ACC112 (cell line): Measurements from ENCODE around the gene WIPF1.
A peak's percentile ranks its signal among the peaks of the same experiment; 100 is the strongest.

Experiments used
- H2AFZ ChIP-seq: fragments of 200-600 bp; sonication (generic); one replicate; pipeline ENCODE4 v1.6.0; 2017; ENCODE audit warnings: antibody characterized with exemption, low read length; ENCODE audit not compliant: unreplicated experiment
- H3K27ac ChIP-seq: fragments of 200-600 bp; sonication (generic); 2 replicates; pipeline ENCODE4 v1.5.1; 2014; ENCODE audit warnings: low read depth, mild to moderate bottlenecking, antibody characterized with exemption, low read length, moderate library complexity
- H3K27me3 ChIP-seq: fragments of 200-600 bp; sonication (generic); 2 replicates; pipeline ENCODE4 v1.6.1; 2014; ENCODE audit warnings: mild to moderate bottlenecking, antibody characterized with exemption, low read length, moderate library complexity, mixed read lengths; ENCODE audit not compliant: insufficient read depth
- H3K36me3 ChIP-seq: fragments of 200-600 bp; sonication (generic); 2 replicates; pipeline ENCODE4 v1.6.1; 2016; ENCODE audit warnings: mild to moderate bottlenecking, antibody characterized with exemption, low read length, moderate library complexity, mixed read lengths; ENCODE audit not compliant: insufficient read depth
- H3K4me1 ChIP-seq: fragments of 200-600 bp; sonication (generic); one replicate; pipeline ENCODE4 v1.6.1; 2016; ENCODE audit warnings: low read length, mixed read lengths; ENCODE audit not compliant: insufficient read depth, unreplicated experiment, control insufficient read depth
- H3K4me3 ChIP-seq: fragments of 200-600 bp; sonication (generic); 2 replicates; pipeline ENCODE4 v1.5.1; 2014; ENCODE audit warnings: mild to moderate bottlenecking, low read depth, low read length
- H3K79me2 ChIP-seq: fragments of 200-600 bp; sonication (generic); one replicate; pipeline ENCODE4 v1.6.0; 2016; ENCODE audit warnings: low read length; ENCODE audit not compliant: control insufficient read depth, unreplicated experiment, insufficient read depth

The WIPF1 gene

DNA sequence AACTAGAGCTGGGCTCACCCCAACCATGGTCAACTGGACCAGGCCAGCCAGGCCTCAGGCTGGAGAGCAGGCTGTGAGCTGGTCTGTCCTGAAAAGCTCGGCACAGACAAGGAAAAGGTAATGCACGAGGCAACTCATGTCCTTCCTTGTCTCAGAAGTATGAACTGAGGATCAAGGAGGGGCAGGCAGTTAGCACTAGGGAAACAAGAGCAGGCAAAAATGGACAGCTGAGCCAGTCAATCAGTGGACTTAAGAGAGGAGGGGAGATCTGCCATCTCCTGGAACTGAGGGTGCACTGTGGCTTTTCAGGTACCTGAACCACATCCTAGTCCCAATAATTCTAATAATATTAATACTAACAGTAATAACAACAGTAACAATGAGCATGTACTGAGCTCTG is 20.6 kb upstream of the WIPF1 start:
- H3K79me2 ChIP-seq = peaks cover 3% of the 10 kb centered on the region
- H3K27me3 ChIP-seq = no peaks in the 10 kb centered on the region
- peak overlapping the region; percentile 94; the same call in 1 of the 2 replicates for H3K27ac ChIP-seq
- no peaks in the 10 kb centered on the region for H3K36me3 ChIP-seq
- H2AFZ ChIP-seq = no peak overlapping the region
- H3K4me3 ChIP-seq = no peak overlapping the region
- H3K4me1 ChIP-seq = peaks cover 45% of the 10 kb centered on the region

DNA sequence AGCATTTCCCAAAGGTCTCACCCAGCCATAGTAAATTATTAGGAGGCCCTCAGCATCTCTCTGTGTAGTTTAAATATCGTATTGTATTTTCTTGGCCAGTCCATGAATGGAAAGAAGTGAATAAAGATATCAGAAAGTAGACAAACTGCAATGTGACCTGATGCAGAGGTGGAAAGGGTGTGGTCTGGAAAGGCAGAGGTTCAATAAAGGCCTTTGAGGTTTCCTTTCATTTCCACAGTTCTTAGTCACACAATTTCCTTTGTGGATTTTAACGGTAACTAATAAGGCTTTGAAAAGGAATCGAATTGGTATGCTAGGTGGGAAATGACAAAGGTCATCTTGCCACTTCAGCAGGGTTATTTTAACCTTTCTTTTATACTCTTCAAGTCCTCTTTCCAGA is 20.1 kb upstream of the WIPF1 start:
- Histone ChIP-seq H3K4me3 (0 out of 2 replicates have a peak overlapping the region, but pooled peaks have one; percentile 4), H3K27ac (peak overlapping the region; percentile 94), H3K27me3 (no peaks in the 10 kb centered on the region), H3K4me1 (peaks cover 45% of the 10 kb centered on the region), H3K79me2 (peaks cover 3% of the 10 kb centered on the region), H3K36me3 (no peaks in the 10 kb centered on the region), H2AFZ (no peak overlapping the region)

DNA sequence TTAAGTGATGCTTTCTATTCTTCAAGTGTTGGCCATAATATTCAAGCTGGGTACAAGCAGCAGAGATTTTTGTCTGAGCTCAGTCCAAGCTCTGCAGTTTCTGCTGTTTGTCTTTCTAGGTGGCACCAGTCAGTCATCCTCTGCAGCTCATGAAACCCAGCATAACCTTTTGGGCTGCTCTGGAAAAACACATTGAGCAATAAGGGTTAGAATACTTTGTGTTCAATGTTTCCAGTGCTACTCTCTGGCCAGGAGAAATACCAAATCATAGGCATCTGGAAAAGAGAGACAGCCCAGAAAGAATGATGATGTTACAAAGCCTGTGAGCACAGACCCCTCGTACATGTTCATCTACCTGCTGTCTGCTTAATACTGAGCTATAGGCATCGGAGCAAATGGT is 19.5 kb upstream of the WIPF1 start:
- Histone ChIP-seq H3K27me3 (no peaks in the 10 kb centered on the region), H3K79me2 (peaks cover 3% of the 10 kb centered on the region), H2AFZ (no peak overlapping the region), H3K36me3 (no peaks in the 10 kb centered on the region), H3K27ac (peak overlapping the region; percentile 94), H3K4me3 (0 out of 2 replicates have a peak overlapping the region, but pooled peaks have one; percentile 4), H3K4me1 (peaks cover 45% of the 10 kb centered on the region)

DNA sequence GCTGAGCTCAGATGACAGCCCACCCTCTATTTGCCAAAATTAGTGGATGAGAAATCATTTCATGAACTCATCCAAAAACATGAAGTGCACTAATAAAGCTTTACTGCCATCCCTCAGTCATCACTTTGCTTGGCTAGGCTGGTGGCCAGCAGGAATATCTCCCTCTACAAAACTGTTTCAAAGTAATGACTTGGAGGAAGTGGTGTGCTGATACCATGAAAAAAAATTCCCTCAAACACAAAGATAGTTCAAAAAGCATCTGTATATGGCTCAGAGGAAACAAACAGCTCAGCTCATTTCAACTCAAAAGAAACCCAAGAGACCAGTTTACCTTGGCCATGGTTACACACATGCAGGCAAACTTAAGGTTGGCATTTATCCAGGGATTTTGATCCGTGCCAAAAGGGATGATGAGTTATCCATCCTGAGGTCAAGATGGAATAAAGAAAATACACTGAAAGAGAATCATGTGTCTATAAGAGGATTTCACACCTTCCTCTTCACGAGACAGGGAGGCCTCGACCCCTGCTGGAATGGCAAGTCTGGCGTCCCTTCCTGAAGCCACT is 18.4 kb upstream of the WIPF1 start:
- H3K4me1 ChIP-seq = peaks cover 46% of the 10 kb centered on the region
- H3K27me3 ChIP-seq = no peaks in the 10 kb centered on the region
- no peak overlapping the region; the same call in 1 of the 2 replicates for H3K4me3 ChIP-seq
- H3K79me2 ChIP-seq = peaks cover 3% of the 10 kb centered on the region
- peak overlapping the region; percentile 94 for H3K27ac ChIP-seq
- H2AFZ ChIP-seq = no peak overlapping the region
- no peaks in the 10 kb centered on the region for H3K36me3 ChIP-seq

DNA sequence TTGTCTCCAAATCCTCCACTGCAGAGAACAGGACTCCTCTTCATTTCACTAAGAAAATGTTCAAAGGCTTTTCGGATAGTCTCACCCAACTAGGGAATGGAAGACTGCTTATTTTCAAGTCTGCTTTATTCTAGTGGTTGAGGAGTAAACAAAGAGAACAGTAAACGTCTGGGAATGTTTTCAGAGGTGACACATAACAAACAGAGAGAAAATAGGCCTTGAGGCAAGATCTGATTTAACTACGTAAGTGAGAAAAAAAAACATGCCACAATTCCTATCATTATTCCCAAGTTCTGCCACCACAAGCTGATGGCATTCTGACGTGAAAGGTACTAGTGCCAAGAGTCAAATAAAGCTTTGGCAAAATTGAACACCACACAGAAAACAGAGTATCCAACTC is 16.7 kb upstream of the WIPF1 start:
- Histone ChIP-seq H3K4me1 (peaks cover 57% of the 10 kb centered on the region), H3K27ac (peak overlapping the region; percentile 94), H3K4me3 (no peak overlapping the region), H3K79me2 (peaks cover 3% of the 10 kb centered on the region), H3K27me3 (no peaks in the 10 kb centered on the region), H3K36me3 (no peaks in the 10 kb centered on the region), H2AFZ (no peak overlapping the region)

DNA sequence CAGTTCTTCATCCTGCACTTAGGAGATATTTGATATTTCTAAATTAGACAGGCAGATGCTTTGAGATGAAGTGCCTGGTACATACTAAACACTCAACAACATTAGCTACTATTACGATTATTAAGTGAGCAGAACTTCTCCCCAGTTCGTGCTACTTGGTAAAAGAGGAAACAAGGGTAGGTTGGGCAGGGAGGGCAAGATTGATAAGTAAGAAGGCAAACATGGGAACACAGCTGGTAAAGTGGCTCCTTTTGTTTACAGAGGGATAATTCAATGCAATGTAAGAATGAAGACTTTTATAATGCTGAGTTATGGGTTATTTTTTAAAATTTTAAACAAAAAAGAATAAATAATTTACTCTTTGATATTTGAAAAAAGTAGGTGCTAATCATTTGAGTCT is 15.9 kb upstream of the WIPF1 start:
- H3K36me3 ChIP-seq = no peaks in the 10 kb centered on the region
- no peaks in the 10 kb centered on the region for H3K27me3 ChIP-seq
- H3K4me1 ChIP-seq = peaks cover 63% of the 10 kb centered on the region
- peak overlapping the region; percentile 94; the same call in 1 of the 2 replicates for H3K27ac ChIP-seq
- H3K4me3 ChIP-seq = no peak overlapping the region
- H2AFZ ChIP-seq = no peak overlapping the region
- peaks cover 3% of the 10 kb centered on the region for H3K79me2 ChIP-seq

DNA sequence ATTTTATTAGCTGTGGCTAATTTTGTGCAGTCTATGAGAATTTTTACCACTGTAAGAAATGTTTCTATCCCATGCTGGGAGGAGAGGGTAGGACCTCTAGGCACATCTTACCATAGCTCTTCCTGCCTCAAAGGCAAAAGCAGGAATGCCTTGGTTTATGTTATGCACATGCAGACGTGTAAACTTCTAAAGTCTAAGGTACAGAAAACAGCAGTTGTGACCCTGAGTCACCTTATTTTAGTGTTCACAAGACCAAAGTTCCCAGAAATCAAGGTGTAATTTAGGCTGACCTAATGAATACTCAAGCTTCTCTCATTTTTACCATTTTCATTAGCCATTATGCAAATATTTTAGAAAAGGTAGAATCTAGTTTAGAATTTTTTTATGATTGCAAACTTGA is 15.4 kb upstream of the WIPF1 start:
- H3K4me3 ChIP-seq = no peak overlapping the region
- H2AFZ ChIP-seq = no peak overlapping the region
- H3K27ac ChIP-seq = no peak overlapping the region
- peaks cover 3% of the 10 kb centered on the region for H3K79me2 ChIP-seq
- H3K36me3 ChIP-seq = no peaks in the 10 kb centered on the region
- no peaks in the 10 kb centered on the region for H3K27me3 ChIP-seq
- peaks cover 65% of the 10 kb centered on the region for H3K4me1 ChIP-seq

DNA sequence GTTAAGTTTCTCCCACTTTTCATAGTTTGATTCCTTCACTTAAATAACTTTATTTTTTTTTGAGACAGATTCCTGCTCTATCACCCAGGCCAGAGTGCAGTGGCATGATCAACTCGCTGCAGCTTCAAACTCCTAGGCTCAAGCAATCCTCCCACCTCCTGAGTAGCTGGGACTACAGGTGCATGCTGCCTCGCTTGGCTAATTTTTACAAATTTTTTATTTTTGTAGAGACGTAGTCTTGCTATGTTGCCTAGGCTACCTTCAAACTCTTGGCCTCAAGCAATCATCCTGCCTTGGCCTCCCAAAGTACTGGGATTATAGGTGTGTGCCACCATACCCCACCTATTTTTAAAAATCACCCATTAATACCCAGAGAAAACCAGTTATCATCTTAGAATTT is 14.2 kb upstream of the WIPF1 start:
- H3K4me3 ChIP-seq = no peak overlapping the region
- peaks cover 59% of the 10 kb centered on the region for H3K4me1 ChIP-seq
- no peaks in the 10 kb centered on the region for H3K27me3 ChIP-seq
- peaks cover 3% of the 10 kb centered on the region for H3K79me2 ChIP-seq
- H2AFZ ChIP-seq = no peak overlapping the region
- no peaks in the 10 kb centered on the region for H3K36me3 ChIP-seq
- H3K27ac ChIP-seq = no peak overlapping the region

DNA sequence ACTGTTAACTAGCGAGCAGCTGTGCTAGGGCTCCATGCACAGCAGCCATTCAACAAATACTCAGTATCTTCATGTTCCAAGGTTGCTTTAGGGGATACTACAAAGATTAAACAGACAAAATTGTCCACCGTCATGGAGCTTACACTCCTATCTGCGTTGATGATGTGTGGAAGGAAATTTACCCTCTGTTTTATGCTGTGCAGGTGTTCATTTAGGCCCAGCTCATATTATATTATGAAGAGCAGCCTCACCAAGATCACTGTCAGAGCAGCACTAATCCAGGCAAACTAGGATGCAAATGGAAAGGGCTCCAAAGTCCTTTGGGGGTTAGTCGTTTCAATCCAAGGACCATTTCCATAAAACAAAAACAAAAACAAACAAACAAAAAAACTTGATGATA is 13.4 kb upstream of the WIPF1 start:
- no peaks in the 10 kb centered on the region for H3K36me3 ChIP-seq
- peaks cover 58% of the 10 kb centered on the region for H3K4me1 ChIP-seq
- H3K27ac ChIP-seq = no peak overlapping the region
- no peak overlapping the region for H3K4me3 ChIP-seq
- H3K79me2 ChIP-seq = peaks cover 3% of the 10 kb centered on the region
- H2AFZ ChIP-seq = no peak overlapping the region
- H3K27me3 ChIP-seq = no peaks in the 10 kb centered on the region

DNA sequence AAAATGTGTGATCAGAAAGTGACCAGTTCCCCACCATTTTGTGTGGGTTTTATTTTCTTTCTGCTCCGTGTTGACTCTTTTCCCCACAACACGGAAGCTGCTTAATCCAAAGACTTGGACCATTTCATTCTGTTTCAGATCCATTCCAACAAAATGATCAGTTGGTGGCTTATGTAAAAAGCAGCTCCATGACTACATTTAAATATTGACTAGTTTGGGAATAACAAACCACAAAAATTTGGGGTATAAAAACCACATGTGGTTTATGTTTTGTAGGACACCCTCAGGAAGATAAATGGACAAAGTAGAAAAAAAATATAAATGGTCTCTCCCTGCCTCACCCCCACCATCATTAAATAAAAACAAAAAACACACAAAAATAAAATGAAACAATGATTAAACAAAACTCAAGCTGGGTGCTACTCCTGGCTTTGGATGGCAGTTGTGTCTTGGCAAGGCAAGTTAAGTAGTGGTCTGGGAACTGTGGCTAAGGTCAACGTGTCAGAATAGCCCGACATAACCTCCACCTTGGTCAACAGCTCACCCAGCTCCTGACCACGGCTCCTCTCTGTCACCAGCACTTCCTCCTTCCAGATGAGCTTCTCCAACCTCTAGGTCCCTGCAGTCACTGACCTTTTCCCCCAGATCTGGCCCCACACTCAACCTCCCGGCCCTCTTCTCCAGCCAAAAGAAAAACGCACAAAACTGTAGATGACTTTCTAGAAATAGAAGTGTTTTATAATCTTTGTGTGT is 12.8 kb upstream of the WIPF1 start:
- Histone ChIP-seq H3K4me1 (peaks cover 58% of the 10 kb centered on the region), H3K79me2 (peaks cover 3% of the 10 kb centered on the region), H2AFZ (no peak overlapping the region), H3K27me3 (no peaks in the 10 kb centered on the region), H3K4me3 (no peak overlapping the region), H3K27ac (no peak overlapping the region), H3K36me3 (no peaks in the 10 kb centered on the region)

DNA sequence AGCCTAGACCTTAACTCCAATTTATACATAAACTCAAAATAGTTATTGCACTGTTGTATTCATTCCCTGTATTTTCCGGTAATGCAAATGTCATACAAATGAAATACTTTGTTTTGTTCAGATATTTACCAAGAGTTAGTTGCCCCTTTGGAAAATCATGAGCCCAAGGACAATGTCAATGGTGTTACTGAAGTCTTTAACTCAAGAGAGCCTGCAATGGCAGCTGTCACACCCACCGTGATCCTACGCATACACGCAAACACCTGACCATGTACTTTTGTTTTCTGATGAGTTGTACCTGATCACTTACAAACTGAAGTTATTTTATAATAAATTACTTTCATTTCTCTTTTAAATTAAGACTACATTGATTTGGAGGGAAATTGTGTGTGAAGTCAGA is 11.7 kb upstream of the WIPF1 start:
- H3K36me3 ChIP-seq = no peaks in the 10 kb centered on the region
- no peak overlapping the region for H3K27ac ChIP-seq
- peaks cover 48% of the 10 kb centered on the region for H3K4me1 ChIP-seq

More for the DNA sequence above, 11.7 kb upstream of the WIPF1 start:
- Histone ChIP-seq H3K27me3 (no peaks in the 10 kb centered on the region), H2AFZ (no peak overlapping the region), H3K4me3 (no peak overlapping the region), H3K79me2 (peaks cover 7% of the 10 kb centered on the region)
